Immature natural killer cell (primary cell): ENCODE measurements around the gene RMC1. TPM values are rescaled to one million over a fixed set of nuclear protein-coding genes. Genes with fewer than 3 reads are reported as not detected.
"Not testable (repeated sequence)": the region's sequence is repeated elsewhere in the genome, so short reads cannot be mapped to it uniquely, and the experiment has no call there.

Experiments used
- DNase-seq, 3 donors: peaks; one replicate each; pipeline ENCODE4 v3.0.0; 2022; ENCODE audit warnings: mixed read lengths in 1 of 3
- H3K27ac Mint-ChIP-seq, 6 donors: one replicate each; pipeline ENCODE4 v1.8.0; 2020; ENCODE audit warnings: mixed read lengths in 6 of 6, mild to moderate bottlenecking in 5 of 6, inconsistent platforms in 4 of 6, moderate library complexity in 3 of 6
- H3K27me3 Mint-ChIP-seq, 3 donors: one replicate each; pipeline ENCODE4 v1.8.0; 2020 to 2021; ENCODE audit warnings: low read depth in 3 of 3, mild to moderate bottlenecking in 3 of 3, mixed read lengths in 3 of 3, moderate library complexity in 3 of 3, inconsistent platforms in 1 of 3
- H3K36me3 Mint-ChIP-seq, 3 donors: one replicate each; pipeline ENCODE4 v1.8.0; 2020; ENCODE audit warnings: mixed read lengths in 3 of 3, inconsistent platforms in 2 of 3, mild to moderate bottlenecking in 2 of 3
- H3K4me1 Mint-ChIP-seq, 2 donors: one replicate each; pipeline ENCODE4 v1.8.0; 2020; ENCODE audit warnings: inconsistent platforms in 2 of 2, mild to moderate bottlenecking in 2 of 2, mixed read lengths in 2 of 2, moderate library complexity in 1 of 2
- H3K4me3 Mint-ChIP-seq, 5 donors: one replicate each; pipeline ENCODE4 v1.8.0; 2020; ENCODE audit warnings: mild to moderate bottlenecking in 5 of 5, mixed read lengths in 5 of 5, inconsistent platforms in 3 of 5, moderate library complexity in 3 of 5
- H3K9me3 Mint-ChIP-seq, 6 donors: one replicate each; pipeline ENCODE4 v1.8.0; 2020; ENCODE audit warnings: mild to moderate bottlenecking in 6 of 6, mixed read lengths in 6 of 6, inconsistent platforms in 4 of 6, moderate library complexity in 3 of 6
- polyA plus RNA-seq, 3 donors: library from polyadenylated mRNA; unstranded; fragments of 300-500 nt; fragmentation: Illumina TruSeq; gene quantifications; one replicate each; pipeline ENCODE4 v1.2.3, GENCODE V29; 2021

Gene RMC1
- polyA plus RNA-seq, 3 donors from 2014 or later, result 33.4 to 67.1 (median 39.0) TPM

- Mint-ChIP-seq H3K4me3 (no peak overlapping the region), H3K36me3 (peaks cover 5 to 21% (median 16%) of the 10 kb centered on the region in 3 donors), H3K9me3 (no peaks in the 10 kb centered on the region), H3K27me3 (peaks cover 2 to 3% (median 2%) of the 10 kb centered on the region in 3 donors), H3K4me1 (peaks cover 14 to 15% of the 10 kb centered on the region in 2 donors), H3K27ac (peak overlapping the region in 3 of 6 donors; percentile 34 to 81 (median 43))
- no peak for DNase-seq
Observed at GRCh38 chr18:23484561-23485182, 18.6 kb upstream of the RMC1 start.

GRCh38 chr18:23485386-23485785 lies 17.9 kb upstream of the RMC1 start:
- Mint-ChIP-seq H3K36me3 (peaks cover 0 to 14% (median 9%) of the 10 kb centered on the region in 3 donors), H3K4me3 (no peak overlapping the region), H3K27ac (peak overlapping the region in 2 of 6 donors; percentile 30 to 36), H3K9me3 (no peaks in the 10 kb centered on the region), H3K27me3 (peaks cover 2 to 6% (median 2%) of the 10 kb centered on the region in 3 donors), H3K4me1 (peaks cover 16 to 19% of the 10 kb centered on the region in 2 donors)
- no peak for DNase-seq

- DNase-seq, result peak; percentile 42 to 57 (median 46)
- Mint-ChIP-seq H3K27ac (peak overlapping the region; percentile 86 to 92 (median 86)), H3K36me3 (peaks cover 0 to 3% (median 0%) of the 10 kb centered on the region in 3 donors), H3K4me3 (peak overlapping the region; percentile 68 to 87 (median 79)), H3K9me3 (no peaks in the 10 kb centered on the region), H3K27me3 (peaks cover 2 to 6% (median 2%) of the 10 kb centered on the region in 3 donors), H3K4me1 (peaks cover 16 to 20% of the 10 kb centered on the region in 2 donors)
Observed at GRCh38 chr18:23487738-23488570, 15.4 kb upstream of the RMC1 start.

GRCh38 chr18:23489586-23489985 lies 13.7 kb upstream of the RMC1 start:
- H3K9me3 Mint-ChIP-seq, DNase-seq, H3K4me3 Mint-ChIP-seq, H3K36me3 Mint-ChIP-seq, H3K27ac Mint-ChIP-seq, H3K27me3 Mint-ChIP-seq: not testable (repeated sequence)
- peaks cover 16 to 20% of the 10 kb centered on the region in 2 donors for H3K4me1 Mint-ChIP-seq

- H3K4me1 Mint-ChIP-seq, result peaks cover 12 to 16% of the 10 kb centered on the region in 2 donors
- peaks cover 1 to 4% (median 3%) of the 10 kb centered on the region in 3 donors for H3K27me3 Mint-ChIP-seq
- H3K9me3 Mint-ChIP-seq, result no peaks in the 10 kb centered on the region
- no peak overlapping the region for H3K4me3 Mint-ChIP-seq
- DNase-seq, result no peak
- no peaks in the 10 kb centered on the region for H3K36me3 Mint-ChIP-seq
- no peak overlapping the region for H3K27ac Mint-ChIP-seq
Observed at GRCh38 chr18:23493654-23494053, 9.7 kb upstream of the RMC1 start.

GRCh38 chr18:23494992-23495391 lies 8.3 kb upstream of the RMC1 start:
- no peaks in the 10 kb centered on the region for H3K36me3 Mint-ChIP-seq
- H3K4me3 Mint-ChIP-seq, result no peak overlapping the region
- no peak overlapping the region for H3K27ac Mint-ChIP-seq
- H3K9me3 Mint-ChIP-seq, result no peaks in the 10 kb centered on the region
- peaks cover 2 to 3% (median 2%) of the 10 kb centered on the region in 3 donors for H3K27me3 Mint-ChIP-seq
- peaks cover 21 to 27% of the 10 kb centered on the region in 2 donors for H3K4me1 Mint-ChIP-seq
- DNase-seq, result no peak

GRCh38 chr18:23495723-23496440 lies 7.4 kb upstream of the RMC1 start:
- peaks cover 20 to 26% of the 10 kb centered on the region in 2 donors for H3K4me1 Mint-ChIP-seq
- H3K9me3 Mint-ChIP-seq, result no peaks in the 10 kb centered on the region
- H3K4me3 Mint-ChIP-seq, result no peak overlapping the region
- peak overlapping the region in 2 of 6 donors; percentile 12 to 19 for H3K27ac Mint-ChIP-seq
- no peaks in the 10 kb centered on the region for H3K36me3 Mint-ChIP-seq
- peaks cover 2 to 3% (median 2%) of the 10 kb centered on the region in 3 donors for H3K27me3 Mint-ChIP-seq
- no peak for DNase-seq

- Mint-ChIP-seq H3K27me3 (peaks cover 6 to 18% (median 7%) of the 10 kb centered on the region in 3 donors), H3K4me3 (no peak overlapping the region), H3K27ac (peak overlapping the region in 4 of 6 donors; percentile 11 to 81 (median 35)), H3K9me3 (no peaks in the 10 kb centered on the region), H3K4me1 (peaks cover 33 to 46% of the 10 kb centered on the region in 2 donors), H3K36me3 (no peaks in the 10 kb centered on the region)
- no peak for DNase-seq
Observed at GRCh38 chr18:23498117-23498516, 5.2 kb upstream of the RMC1 start.

- DNase-seq, result peak; percentile 76 to 80 (median 79)
- Mint-ChIP-seq H3K9me3 (no peaks in the 10 kb centered on the region), H3K4me1 (peaks cover 35 to 48% of the 10 kb centered on the region in 2 donors), H3K4me3 (peak overlapping the region in 1 of 5 donors; percentile 3), H3K36me3 (no peaks in the 10 kb centered on the region), H3K27ac (peak overlapping the region; percentile 36 to 83 (median 74)), H3K27me3 (peaks cover 7 to 24% (median 9%) of the 10 kb centered on the region in 3 donors)
Observed at GRCh38 chr18:23498877-23499276, 4.4 kb upstream of the RMC1 start.

- Mint-ChIP-seq H3K27ac (peak overlapping the region; percentile 36 to 83 (median 74)), H3K4me3 (peak overlapping the region in 4 of 5 donors; percentile 3 to 46 (median 14)), H3K9me3 (no peaks in the 10 kb centered on the region), H3K27me3 (peaks cover 11 to 28% (median 13%) of the 10 kb centered on the region in 3 donors), H3K4me1 (peaks cover 39 to 52% of the 10 kb centered on the region in 2 donors), H3K36me3 (no peaks in the 10 kb centered on the region)
- no peak for DNase-seq
Observed at GRCh38 chr18:23499291-23499781, 4.0 kb upstream of the RMC1 start.

- DNase-seq, result no peak
- H3K27ac Mint-ChIP-seq, result peak overlapping the region in 2 of 6 donors; percentile 16 to 31
- H3K4me3 Mint-ChIP-seq, result peak overlapping the region in 4 of 5 donors; percentile 21 to 40 (median 36)
Observed at GRCh38 chr18:23501626-23502025, 1.7 kb upstream of the RMC1 start.

GRCh38 chr18:23502516-23503037 lies 734 bp upstream of the RMC1 start:
- Mint-ChIP-seq H3K27ac (peak overlapping the region; percentile 87 to 97 (median 93)), H3K4me3 (peak overlapping the region; percentile 85 to 94 (median 89)), H3K9me3 (no peaks in the 10 kb centered on the region), H3K4me1 (peaks cover 62 to 82% of the 10 kb centered on the region in 2 donors), H3K36me3 (peaks cover 8 to 13% (median 9%) of the 10 kb centered on the region in 3 donors), H3K27me3 (peaks cover 13 to 32% (median 20%) of the 10 kb centered on the region in 3 donors)
- no peak for DNase-seq

More at GRCh38 chr18:23501626-23502025, 1.7 kb upstream of the RMC1 start:
- H3K27me3 Mint-ChIP-seq, result peaks cover 13 to 32% (median 20%) of the 10 kb centered on the region in 3 donors
- H3K9me3 Mint-ChIP-seq, result no peaks in the 10 kb centered on the region
- peaks cover 4 to 6% (median 6%) of the 10 kb centered on the region in 3 donors for H3K36me3 Mint-ChIP-seq
- H3K4me1 Mint-ChIP-seq, result peaks cover 56 to 73% of the 10 kb centered on the region in 2 donors

- Mint-ChIP-seq H3K4me3 (peak overlapping the region; percentile 89 to 97 (median 94)), H3K27ac (peak overlapping the region; percentile 91 to 95 (median 94)), H3K27me3 (peaks cover 13 to 29% (median 20%) of the 10 kb centered on the region in 3 donors), H3K4me1 (peaks cover 59 to 83% of the 10 kb centered on the region in 2 donors), H3K9me3 (no peaks in the 10 kb centered on the region), H3K36me3 (peaks cover 8 to 22% (median 20%) of the 10 kb centered on the region in 3 donors)
- no peak for DNase-seq
Observed at GRCh38 chr18:23503963-23504344, 643 bp downstream of the RMC1 start.
